ENCODE measurements around the gene SETD2.

- TF ChIP-seq CTCF (IDR thresholded peaks at IDR 0.05) (no peak), EZH2 (IDR thresholded peaks at IDR 0.05; ENCODE audit: borderline replicate concordance, insufficient read depth, low read depth, low read length, poor library complexity, severe bottlenecking) (no peak)
Observed at GRCh38 chr3:47003461-47004368, 160.2 kb downstream of the SETD2 start.

All from B cell (primary cell).